GM19463 (cell line): ENCODE measurements around the gene GPR61.

Source experiments
- ATAC-seq: cut with Tn5 transposase; IDR thresholded peaks from one replicate; pipeline ENCODE4 v1.9.1; 2021; ENCODE audit warnings: mild to moderate bottlenecking, moderate library complexity; ENCODE audit not compliant: unreplicated experiment

GPR61 gene

GRCh38 chr1:109539676-109540075, at the start of gene GPR61:
TSS of gene GPR61 (plus strand) at chr1:109539872. CDS start at chr1:109543023, 3,151 bp downstream.
- ATAC-seq, result no peak

DNA sequence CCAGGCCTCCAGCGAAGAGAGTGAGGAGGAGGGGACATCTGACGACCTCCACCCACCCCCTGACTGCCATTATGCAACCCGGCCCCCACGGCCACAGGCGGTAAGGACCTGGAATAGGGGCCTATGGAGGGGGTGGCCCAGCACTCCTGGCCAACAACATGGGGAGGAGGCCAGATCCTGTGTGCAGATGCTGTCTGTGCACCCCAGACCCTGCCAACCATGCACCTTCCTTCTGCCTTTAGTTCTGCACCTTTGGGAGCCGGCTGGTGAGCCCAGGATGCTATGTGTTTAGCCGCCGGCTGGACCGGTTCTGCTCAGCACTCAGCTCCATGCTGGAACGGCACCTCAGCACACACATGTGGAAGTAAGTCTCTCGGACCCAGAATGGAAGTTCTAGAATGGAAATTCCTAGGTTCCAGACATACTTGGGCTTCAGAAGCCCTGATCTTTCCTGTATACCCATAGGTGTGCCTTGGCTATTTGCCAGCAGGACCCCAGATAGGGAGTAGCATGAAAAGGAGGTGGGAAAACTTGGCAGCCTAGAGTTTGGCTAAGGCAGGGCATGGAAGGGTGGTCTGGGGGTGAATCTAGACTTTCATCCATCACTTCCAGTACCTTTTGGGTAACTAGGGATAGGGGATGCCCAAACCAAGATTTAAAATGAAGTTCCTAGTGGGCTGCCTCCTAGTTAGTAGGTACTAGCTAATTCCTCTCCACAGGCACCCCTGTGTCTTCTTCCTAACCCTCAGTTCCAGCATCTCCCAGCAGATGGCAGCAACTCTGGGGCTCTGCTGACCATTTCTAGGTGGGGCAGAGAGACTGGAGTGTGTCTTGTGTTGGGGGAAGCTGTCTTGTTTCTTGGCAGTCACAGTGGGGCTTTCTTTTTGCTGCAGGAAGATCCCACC, 49.4 kb upstream of the GPR61 start:
- peak; percentile 31 for ATAC-seq

DNA sequence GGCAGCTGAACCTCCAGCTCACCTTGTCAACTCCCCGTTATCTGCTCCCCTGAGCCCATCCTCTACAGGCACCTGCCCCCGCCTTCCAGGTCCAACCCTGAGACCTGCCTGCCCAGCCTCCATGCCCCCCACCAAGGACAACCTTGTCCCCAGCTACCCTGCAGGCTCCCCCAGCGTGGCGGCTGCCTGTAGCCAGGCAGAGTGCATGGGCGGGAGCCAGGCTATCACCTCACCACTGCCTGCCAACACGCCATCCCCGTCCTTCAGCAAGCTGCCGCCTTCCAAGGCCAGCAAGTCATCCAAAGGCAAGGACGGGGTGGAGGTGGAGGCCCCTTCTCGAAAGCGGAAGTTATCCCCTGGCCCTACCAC, 48.8 kb upstream of the GPR61 start:
- no peak for ATAC-seq

- no peak for ATAC-seq
These were observed 48.3 kb upstream of the GPR61 start for GRCh38 chr1:109491372-109491771.

DNA sequence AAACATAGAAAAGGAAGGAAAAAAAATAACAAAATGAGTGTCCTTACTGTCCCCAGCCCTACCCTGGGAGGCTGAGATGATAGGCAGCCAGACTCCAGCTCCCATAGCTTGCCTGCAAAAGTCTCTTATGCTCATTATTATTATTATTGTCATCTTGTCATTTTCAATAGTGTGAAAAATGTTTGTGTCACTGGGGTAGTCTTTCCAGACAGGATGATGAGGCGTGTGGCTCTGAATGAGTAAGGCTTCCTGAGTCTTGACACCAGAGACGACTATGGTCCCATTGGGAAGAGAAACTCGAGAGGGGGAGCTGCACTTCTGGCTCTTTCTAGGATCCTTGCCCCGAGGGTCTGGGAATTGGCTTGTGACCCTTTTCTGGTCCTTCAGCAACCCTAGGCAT, 46.9 kb upstream of the GPR61 start:
- no peak for ATAC-seq

DNA sequence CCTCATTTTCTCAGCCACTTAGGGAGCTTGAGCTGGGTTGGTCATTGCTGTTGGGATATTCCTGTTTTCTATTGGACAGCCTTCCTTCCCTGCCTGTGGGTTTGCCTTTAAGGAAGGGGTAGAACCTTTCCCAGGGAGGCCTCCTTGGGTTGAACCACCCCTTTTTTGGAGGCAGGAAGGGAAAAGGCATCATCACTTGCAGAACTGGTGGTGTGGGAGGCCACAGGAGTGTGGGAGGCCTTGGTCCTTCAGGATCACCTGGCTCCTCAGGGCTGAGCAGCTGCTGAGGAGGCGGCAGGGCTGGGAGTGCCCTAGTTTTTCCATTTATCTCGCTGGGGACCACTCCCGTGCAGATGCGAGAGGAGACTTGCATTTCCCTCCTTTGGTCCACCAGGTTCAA, 46.4 kb upstream of the GPR61 start:
- ATAC-seq, result no peak

- peak; percentile 89 for ATAC-seq
These were observed 45.7 kb upstream of the GPR61 start, which contains the start of gene CYB561D1 for GRCh38 chr1:109493805-109494539. TSS of gene CYB561D1 (plus strand) at chr1:109494094. CDS start at chr1:109494140, 46 bp downstream.

DNA sequence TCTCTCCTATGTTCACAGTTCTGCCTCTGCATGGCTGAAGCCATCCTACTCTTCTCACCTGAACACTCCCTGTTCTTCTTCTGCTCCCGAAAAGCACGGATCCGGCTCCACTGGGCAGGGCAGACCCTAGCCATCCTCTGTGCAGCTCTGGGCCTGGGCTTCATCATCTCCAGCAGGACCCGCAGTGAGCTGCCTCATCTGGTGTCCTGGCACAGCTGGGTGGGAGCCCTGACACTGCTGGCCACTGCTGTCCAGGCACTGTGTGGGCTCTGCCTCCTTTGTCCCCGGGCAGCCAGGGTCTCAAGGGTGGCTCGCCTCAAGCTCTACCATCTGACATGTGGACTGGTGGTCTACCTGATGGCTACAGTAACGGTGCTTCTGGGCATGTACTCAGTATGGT, 43.9 kb upstream of the GPR61 start:
- ATAC-seq, result no peak

GRCh38 chr1:109497449-109498160, 42.1 kb upstream of the GPR61 start:
- ATAC-seq, result no peak

DNA sequence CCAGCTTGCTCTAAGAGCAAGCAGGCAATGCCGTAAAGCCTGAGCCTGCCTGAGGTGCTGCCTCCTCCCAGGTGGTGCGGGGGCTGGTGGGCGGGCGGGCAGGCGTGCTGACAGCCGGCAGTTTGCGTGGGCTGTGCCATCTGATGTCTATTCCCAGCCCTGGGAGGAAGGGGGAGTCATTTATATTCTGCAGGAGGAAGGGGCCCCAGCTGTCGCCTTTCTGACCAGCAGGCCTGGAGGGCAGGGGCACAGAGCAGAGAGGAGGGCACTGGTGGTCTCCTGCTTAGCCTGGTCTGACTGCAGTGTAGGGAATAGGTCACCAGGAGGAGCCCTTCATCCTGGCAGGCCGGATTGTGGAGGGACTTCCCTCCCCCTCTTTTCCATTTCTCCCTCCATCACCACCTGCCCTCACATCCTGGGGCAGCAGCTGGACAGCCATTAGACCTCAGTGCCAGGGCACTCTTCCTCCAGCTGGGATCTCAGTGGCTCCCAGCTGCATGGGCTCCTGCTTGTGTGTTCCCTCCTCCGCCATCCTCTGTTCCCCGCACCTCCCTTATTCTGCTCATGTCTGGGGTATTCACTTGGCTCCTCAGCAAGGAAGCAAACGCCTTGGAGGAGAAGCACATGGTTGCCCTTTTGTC, 41.4 kb upstream of the GPR61 start:
- no peak for ATAC-seq

- no peak for ATAC-seq
These were observed 40.6 kb upstream of the GPR61 start for GRCh38 chr1:109499081-109499480.

DNA sequence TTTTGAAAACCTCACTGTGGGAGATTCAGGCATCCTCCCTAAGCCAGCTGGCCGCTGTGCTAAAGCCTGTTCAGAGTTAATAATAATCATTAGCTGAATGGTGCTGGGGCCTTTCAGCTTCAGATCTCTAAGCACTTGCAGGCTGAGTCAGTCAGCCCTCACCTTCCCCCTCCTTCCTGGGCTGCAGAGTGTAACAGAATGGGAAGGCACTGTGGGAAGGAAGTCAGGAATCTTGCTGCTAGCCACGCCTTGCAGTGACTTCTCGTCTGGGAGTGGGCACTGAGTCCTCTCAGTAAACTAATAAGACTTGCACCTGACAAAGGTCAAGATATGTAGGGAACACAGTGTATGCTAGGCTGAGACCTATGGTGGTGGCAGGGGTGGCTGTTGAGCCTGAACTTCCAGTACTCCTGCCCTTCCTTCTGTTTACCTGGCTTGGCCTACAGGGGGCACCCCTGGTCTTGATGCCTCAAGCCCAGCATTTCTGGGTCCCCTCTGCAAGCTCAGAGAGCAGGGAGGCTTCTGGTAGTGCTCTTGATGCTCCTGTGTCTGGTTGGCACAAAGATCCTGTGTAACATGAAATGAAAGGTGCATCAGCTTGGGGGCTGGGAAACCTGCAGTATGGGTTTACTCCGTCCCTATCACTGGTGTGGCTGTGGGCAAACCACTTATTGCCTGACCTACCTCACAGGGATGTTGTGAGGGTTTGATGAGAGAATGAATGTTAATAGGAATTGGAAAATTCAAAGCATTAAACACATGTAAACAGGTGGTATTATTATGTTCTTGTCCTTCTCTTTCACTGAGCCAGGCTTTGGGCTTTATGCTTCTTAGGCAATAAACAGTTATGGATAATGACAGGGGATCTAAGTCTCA, 39.8 kb upstream of the GPR61 start:
- ATAC-seq, result no peak

- no peak for ATAC-seq
These were observed 38.7 kb upstream of the GPR61 start for GRCh38 chr1:109500941-109501381.

GRCh38 chr1:109501644-109502363, 37.9 kb upstream of the GPR61 start:
- ATAC-seq, result no peak

DNA sequence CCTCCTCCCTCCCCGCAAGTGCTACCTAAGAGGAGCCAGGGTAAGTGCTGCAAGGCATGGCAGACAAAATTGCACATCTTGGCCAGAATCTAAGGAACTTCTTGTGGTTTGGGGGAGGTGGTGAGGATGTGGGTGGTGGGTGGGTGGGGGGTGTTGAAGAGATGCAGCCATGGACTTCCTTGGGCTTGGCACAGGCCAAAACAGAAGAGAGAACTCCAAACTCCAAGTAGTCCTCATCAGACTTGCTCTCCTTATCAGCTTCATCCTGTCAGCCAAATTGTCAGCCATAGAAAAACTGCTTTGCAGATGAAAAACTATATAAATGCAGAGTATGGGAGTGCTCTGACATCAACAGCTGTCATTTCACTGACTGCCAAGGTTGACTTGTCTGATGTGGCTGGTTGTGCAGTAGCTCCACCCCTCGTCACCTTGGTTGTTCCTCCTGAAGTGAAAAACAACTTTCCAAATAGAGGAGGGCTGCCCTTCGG, 37.3 kb upstream of the GPR61 start:
- ATAC-seq, result no peak

GRCh38 chr1:109503935-109504334, 35.7 kb upstream of the GPR61 start:
- no peak for ATAC-seq

DNA sequence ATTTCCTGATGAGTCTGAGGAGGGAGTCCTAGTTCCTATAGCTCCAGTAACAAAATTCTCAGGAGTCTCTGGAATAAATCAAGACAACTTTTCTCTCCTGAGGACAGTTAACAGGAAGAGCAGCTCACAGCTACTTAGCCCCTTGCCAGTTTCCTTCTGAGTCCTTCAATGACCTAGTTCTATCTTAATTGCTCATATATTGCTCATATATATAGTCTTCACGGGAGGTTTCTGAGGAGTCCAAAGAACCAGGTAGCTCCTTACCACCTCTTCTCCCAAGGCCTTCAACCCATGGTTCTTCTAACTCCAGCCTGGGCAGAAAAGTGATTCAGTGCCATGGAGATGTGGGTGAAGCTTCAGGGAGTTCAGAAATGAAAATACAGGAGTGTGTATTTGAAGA, 34.7 kb upstream of the GPR61 start:
- no peak for ATAC-seq

DNA sequence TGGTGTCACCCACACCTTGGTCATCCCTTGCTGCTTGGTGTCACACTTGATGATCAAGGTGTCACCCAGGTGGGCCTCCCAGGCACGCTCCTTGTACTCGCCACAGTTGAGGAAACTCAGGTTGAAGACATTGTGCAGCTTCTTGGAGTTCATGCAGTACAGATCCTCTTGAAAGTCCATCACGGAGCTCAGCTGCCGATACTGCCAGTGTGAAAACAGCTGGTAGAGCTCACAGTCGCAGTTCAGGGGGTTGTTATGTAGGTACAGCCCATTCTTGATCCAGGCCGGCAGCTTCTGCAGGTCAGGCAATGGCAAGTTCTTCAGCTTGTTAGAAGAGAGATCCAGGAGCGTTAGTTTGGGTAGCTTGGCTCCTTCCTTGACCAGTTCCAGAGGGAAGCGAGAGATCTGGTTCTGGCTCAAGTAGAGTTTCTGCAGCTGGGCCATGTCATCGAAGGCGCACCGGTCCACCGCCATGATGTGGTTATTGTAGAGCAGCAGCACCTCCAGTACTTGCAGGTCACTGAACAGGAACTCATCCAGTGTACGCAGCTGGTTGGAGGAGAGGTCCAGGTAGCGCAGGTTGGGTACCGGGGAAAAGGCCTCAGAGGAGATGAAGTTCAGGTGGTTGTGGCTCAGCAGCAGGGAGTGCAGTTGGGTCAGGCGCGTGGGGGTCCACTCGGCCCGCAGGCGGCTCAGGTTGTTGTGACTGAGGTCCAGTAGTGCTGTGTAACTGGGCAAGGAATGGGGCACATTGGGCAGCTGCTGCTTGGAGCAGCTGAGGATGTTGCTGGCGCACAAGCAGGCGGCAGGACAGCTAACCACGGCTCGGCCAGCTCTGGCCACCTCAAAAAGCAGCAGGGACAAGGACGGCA, 31.4 kb upstream of the GPR61 start:
- no peak for ATAC-seq
